ENCODE measurements around the gene ITGA1. TPM values are rescaled to one million over a fixed set of nuclear protein-coding genes. Genes with fewer than 3 reads are reported as not detected.

The ITGA1 gene
- total and polyA plus RNA-seq, 5 donors from 2014 or later = 0.37 TPM; not detected in 4

DNA sequence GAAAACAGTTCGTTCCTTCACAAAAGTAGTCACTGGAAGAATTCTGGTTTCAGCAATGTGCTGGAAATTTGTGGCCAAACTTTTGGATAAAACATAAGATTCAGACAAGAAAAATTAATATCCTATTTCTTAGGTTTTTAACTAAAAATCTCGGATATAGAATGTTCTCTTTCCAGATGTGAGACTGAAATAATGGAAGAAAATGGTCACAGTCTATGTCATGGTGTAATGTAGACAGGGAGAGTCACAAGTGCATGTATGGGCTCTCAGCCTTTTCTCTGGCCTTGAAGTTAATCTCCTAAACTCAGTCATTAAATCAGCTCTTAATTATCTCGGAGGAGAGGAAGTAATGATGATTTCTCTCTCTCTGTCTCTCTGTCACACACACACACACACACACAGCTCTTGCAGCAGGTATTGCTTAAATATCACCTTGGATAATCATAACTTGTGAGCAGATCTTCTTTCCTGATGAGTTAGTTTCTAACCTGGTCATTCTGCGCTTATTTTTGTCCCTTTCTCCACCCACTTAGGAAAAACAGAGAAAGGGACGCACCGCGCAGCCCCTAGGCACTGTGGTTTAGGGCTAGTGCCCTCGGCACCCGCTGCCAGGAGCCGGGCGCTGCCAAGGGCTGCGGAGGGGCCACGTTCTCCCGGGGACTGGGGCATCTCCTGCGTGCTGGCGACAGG, 200.8 kb downstream of the ITGA1 start:
- Mint-ChIP-seq H3K27ac (no peak overlapping the region), H3K4me3 (peak overlapping the region; percentile 7 to 78 (median 44)), H3K4me1 (peaks cover 0 to 17% (median 7%) of the 10 kb centered on the region in 4 donors), H3K9me3 (no peaks in the 10 kb centered on the region), H3K36me3 (peaks cover 3% of the 10 kb centered on the region), H3K27me3 (peaks cover 59% of the 10 kb centered on the region)
- DNase-seq = no peak
- ATAC-seq (ENCODE audit: low read depth in 2 of 2) = peak; percentile 9 to 19
- H3K27me3 ChIP-seq (ENCODE audit: control insufficient read depth, insufficient read depth, low read length) = peaks cover 45% of the 10 kb centered on the region
- H3K36me3 ChIP-seq (ENCODE audit: control insufficient read depth, insufficient read depth, low read length) = no peaks in the 10 kb centered on the region
- peaks cover 23% of the 10 kb centered on the region for H3K4me1 ChIP-seq (ENCODE audit: control insufficient read depth, insufficient read depth, low read length, poor library complexity, severe bottlenecking)
- H3K27ac ChIP-seq (ENCODE audit: insufficient read depth, low read length, poor library complexity, severe bottlenecking) = no peak overlapping the region
- peak overlapping the region; percentile 41 for H3K4me3 ChIP-seq (ENCODE audit: low read depth, low read length)
- H3K9me3 ChIP-seq (ENCODE audit: control insufficient read depth in 2 of 2, low read length in 2 of 2) = no peaks in the 10 kb centered on the region

DNA sequence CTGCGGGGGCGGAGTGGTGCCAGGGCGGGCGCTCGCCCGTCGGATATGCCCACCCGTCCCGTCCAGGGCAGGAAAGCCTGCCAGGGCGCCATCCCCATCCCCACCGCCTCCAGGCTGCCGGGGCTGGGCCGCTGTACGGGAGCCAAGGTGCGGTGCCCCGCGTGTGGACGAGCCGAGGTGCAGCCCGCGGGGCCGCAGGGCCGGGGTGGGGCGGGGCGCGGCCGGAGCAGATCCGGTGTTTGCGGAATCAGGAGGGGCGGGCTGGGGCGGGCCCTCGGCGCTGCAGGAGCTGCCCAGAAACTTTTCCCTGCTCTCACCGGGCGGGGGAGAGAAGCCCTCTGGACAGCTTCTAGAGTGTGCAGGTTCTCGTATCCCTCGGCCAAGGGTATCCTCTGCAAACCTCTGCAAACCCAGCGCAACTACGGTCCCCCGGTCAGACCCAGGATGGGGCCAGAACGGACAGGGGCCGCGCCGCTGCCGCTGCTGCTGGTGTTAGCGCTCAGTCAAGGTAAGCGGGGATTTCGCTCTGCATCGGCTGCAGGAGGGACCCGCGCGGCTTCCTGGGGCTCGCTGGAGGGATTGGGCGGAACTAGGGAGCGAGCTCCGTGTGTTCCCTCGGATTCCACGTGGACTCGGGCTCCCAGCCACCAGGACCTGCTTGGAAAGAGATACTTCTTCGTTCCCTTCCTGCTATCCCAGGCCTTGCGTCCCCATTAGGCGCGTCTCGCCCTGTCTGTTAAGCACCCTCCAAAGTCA, 201.5 kb downstream of the ITGA1 start, which contains the start of gene ITGA2:
Gene ITGA2, plus strand, starts transcription at position 328 of the 756 bp plus-strand sequence. Its CDS starts 117 bp downstream, at position 445.
- peaks cover 3% of the 10 kb centered on the region for H3K36me3 Mint-ChIP-seq
- H3K4me3 Mint-ChIP-seq = peak within 1 kb of the TSS; percentile 61 to 81 (median 77)
- peaks cover 60% of the 10 kb centered on the region for H3K27me3 Mint-ChIP-seq
- H3K27me3 ChIP-seq (ENCODE audit: control insufficient read depth, insufficient read depth, low read length) = peaks cover 45% of the 10 kb centered on the region
- H3K9me3 Mint-ChIP-seq = no peaks in the 10 kb centered on the region
- H3K4me1 Mint-ChIP-seq = peaks cover 0 to 17% (median 7%) of the 10 kb centered on the region in 4 donors
- peak within 1 kb of the TSS; percentile 41 for H3K4me3 ChIP-seq (ENCODE audit: low read depth, low read length)
- peak within 1 kb of the TSS in 1 of 3 donors; percentile 22 for H3K27ac Mint-ChIP-seq
- H3K36me3 ChIP-seq (ENCODE audit: control insufficient read depth, insufficient read depth, low read length) = no peaks in the 10 kb centered on the region
- peak; percentile 24 to 25 for ATAC-seq (ENCODE audit: low read depth in 2 of 2)
- H3K27ac ChIP-seq (ENCODE audit: insufficient read depth, low read length, poor library complexity, severe bottlenecking) = no peak within 1 kb of the TSS
- DNase-seq = no peak
- no peaks in the 10 kb centered on the region for H3K9me3 ChIP-seq (ENCODE audit: control insufficient read depth in 2 of 2, low read length in 2 of 2)
- peaks cover 23% of the 10 kb centered on the region for H3K4me1 ChIP-seq (ENCODE audit: control insufficient read depth, insufficient read depth, low read length, poor library complexity, severe bottlenecking)

DNA sequence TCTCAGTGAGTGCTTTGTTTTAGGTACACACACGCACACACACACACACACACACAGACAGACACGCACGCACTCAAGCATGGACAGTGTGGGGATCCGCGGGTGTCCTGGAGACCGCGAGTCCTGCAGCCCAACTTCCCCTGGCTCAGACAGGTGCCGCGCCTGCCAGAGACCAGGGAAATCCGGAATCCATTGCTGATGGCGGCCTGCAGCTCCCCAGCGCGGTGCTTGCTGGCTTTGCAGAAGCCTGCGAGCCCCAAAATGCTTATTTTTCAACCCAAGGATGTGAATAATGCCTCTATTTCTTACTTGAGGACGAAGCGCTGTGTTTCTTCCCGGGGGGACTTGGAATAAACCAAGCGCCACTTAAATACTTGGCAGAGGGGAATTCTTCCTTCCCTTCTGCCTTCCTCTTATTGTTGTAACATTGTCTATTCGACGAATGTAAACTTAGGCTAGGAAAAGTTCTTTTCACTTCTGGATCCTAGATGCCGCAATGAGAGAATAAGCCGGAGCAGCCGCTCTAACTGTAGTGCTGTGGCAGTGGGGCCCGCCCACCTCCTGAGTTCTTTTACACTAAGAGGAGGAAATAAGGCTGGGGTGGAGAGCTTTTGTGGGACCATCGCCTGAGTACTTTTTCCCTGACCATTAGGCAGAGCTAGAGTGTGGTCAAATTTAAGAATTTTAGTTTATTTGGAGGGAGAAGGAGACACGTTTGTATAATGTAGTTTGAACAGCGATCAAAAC, 202.2 kb downstream of the ITGA1 start:
- peak overlapping the region; percentile 39 for H3K4me3 ChIP-seq (ENCODE audit: low read depth, low read length)
- no peak overlapping the region for H3K27ac ChIP-seq (ENCODE audit: insufficient read depth, low read length, poor library complexity, severe bottlenecking)
- peaks cover 3% of the 10 kb centered on the region for H3K36me3 Mint-ChIP-seq
- peak overlapping the region in 1 of 3 donors; percentile 22 for H3K27ac Mint-ChIP-seq
- H3K4me3 Mint-ChIP-seq = peak overlapping the region; percentile 61 to 81 (median 70)
- H3K27me3 Mint-ChIP-seq = peaks cover 60% of the 10 kb centered on the region
- peaks cover 0 to 17% (median 7%) of the 10 kb centered on the region in 4 donors for H3K4me1 Mint-ChIP-seq
- peaks cover 23% of the 10 kb centered on the region for H3K4me1 ChIP-seq (ENCODE audit: control insufficient read depth, insufficient read depth, low read length, poor library complexity, severe bottlenecking)
- ATAC-seq (ENCODE audit: low read depth in 2 of 2) (peak in 1 of 2 donors; percentile 31), DNase-seq (peak in 1 of 3 donors; percentile 33)
- no peaks in the 10 kb centered on the region for H3K9me3 Mint-ChIP-seq
- H3K36me3 ChIP-seq (ENCODE audit: control insufficient read depth, insufficient read depth, low read length) = no peaks in the 10 kb centered on the region
- H3K27me3 ChIP-seq (ENCODE audit: control insufficient read depth, insufficient read depth, low read length) = peaks cover 43% of the 10 kb centered on the region
- no peaks in the 10 kb centered on the region for H3K9me3 ChIP-seq (ENCODE audit: control insufficient read depth in 2 of 2, low read length in 2 of 2)

DNA sequence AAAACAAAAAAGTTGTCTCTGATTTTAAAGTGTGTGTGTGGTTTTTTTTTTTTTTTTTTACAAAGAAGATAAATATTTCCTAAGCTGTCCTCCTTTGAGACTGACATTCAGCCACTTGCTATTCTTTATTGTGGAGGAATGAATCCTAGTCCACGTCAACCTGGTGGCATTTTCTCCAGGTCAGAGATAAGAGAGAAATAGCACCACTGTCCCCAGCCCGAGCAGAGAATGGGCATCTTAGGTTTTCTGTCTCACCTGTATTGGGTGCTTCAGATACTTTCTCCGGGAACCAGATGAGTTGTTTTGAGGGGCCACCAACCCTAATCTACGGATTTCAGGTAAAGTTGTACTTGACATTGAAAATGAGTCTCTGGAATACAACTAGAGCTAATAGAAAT, 202.8 kb downstream of the ITGA1 start:
- H3K27ac Mint-ChIP-seq = no peak overlapping the region
- Histone ChIP-seq H3K9me3 (ENCODE audit: control insufficient read depth in 2 of 2, low read length in 2 of 2) (no peaks in the 10 kb centered on the region), H3K4me3 (ENCODE audit: low read depth, low read length) (no peak overlapping the region), H3K27me3 (ENCODE audit: control insufficient read depth, insufficient read depth, low read length) (peaks cover 38% of the 10 kb centered on the region), H3K4me1 (ENCODE audit: control insufficient read depth, insufficient read depth, low read length, poor library complexity, severe bottlenecking) (peaks cover 23% of the 10 kb centered on the region), H3K36me3 (ENCODE audit: control insufficient read depth, insufficient read depth, low read length) (no peaks in the 10 kb centered on the region), H3K27ac (ENCODE audit: insufficient read depth, low read length, poor library complexity, severe bottlenecking) (no peak overlapping the region)
- ATAC-seq (ENCODE audit: low read depth in 2 of 2) (no peak), DNase-seq (no peak)
- H3K4me3 Mint-ChIP-seq = peak overlapping the region in 3 of 4 donors; percentile 10 to 61 (median 22)
- H3K9me3 Mint-ChIP-seq = no peaks in the 10 kb centered on the region
- H3K36me3 Mint-ChIP-seq = peaks cover 3% of the 10 kb centered on the region
- peaks cover 0 to 17% (median 7%) of the 10 kb centered on the region in 4 donors for H3K4me1 Mint-ChIP-seq
- H3K27me3 Mint-ChIP-seq = peaks cover 60% of the 10 kb centered on the region

DNA sequence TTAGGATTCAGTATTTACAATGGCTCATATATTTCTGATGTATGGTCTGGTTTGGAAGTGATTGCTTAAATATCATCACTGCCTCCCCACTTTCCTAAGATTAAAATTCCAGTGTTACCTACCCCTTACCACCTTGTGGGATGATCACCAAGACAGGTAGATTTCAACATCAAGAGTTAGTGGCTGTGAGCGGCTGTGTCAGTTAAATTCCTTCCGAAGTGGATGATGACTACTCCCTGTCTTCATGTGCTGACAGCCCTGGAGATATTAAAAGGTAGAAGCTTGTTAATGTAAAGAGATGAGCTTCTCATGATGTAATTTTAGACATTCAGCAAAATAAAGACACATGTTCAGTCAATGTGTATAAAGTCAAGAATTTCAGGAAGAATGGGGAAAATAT, 205.7 kb downstream of the ITGA1 start:
- H3K36me3 Mint-ChIP-seq = peaks cover 3% of the 10 kb centered on the region
- Histone ChIP-seq H3K27ac (ENCODE audit: insufficient read depth, low read length, poor library complexity, severe bottlenecking) (no peak overlapping the region), H3K27me3 (ENCODE audit: control insufficient read depth, insufficient read depth, low read length) (peaks cover 26% of the 10 kb centered on the region), H3K9me3 (ENCODE audit: control insufficient read depth in 2 of 2, low read length in 2 of 2) (no peaks in the 10 kb centered on the region), H3K4me1 (ENCODE audit: control insufficient read depth, insufficient read depth, low read length, poor library complexity, severe bottlenecking) (peaks cover 20% of the 10 kb centered on the region), H3K36me3 (ENCODE audit: control insufficient read depth, insufficient read depth, low read length) (no peaks in the 10 kb centered on the region), H3K4me3 (ENCODE audit: low read depth, low read length) (no peak overlapping the region)
- peaks cover 32% of the 10 kb centered on the region for H3K27me3 Mint-ChIP-seq
- no peaks in the 10 kb centered on the region for H3K9me3 Mint-ChIP-seq
- ATAC-seq (ENCODE audit: low read depth in 2 of 2) (no peak), DNase-seq (no peak)
- peaks cover 0 to 10% (median 3%) of the 10 kb centered on the region in 4 donors for H3K4me1 Mint-ChIP-seq
- H3K4me3 Mint-ChIP-seq = peak overlapping the region in 1 of 4 donors; percentile 1
- no peak overlapping the region for H3K27ac Mint-ChIP-seq

DNA sequence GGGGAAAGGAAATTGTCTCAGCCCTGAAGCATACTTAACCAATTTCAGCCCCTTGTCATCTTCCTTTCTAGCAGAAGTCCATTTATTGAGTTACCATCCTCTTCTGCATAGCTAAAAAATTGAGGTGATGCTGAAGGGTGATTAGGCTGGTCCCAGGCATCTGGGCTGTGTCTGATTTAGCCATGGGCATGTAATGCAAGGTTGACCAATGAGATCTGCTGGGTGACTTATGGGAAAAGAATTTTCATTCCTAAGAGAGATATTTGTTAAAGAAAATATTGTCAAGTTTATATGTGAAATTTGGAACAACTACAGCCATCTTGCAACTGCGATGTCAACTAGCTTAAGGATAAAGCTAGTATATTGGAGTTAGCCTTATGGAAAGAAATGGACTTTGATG, 206.6 kb downstream of the ITGA1 start:
- Histone ChIP-seq H3K4me1 (ENCODE audit: control insufficient read depth, insufficient read depth, low read length, poor library complexity, severe bottlenecking) (peaks cover 11% of the 10 kb centered on the region), H3K27ac (ENCODE audit: insufficient read depth, low read length, poor library complexity, severe bottlenecking) (no peak overlapping the region), H3K4me3 (ENCODE audit: low read depth, low read length) (no peak overlapping the region), H3K27me3 (ENCODE audit: control insufficient read depth, insufficient read depth, low read length) (peaks cover 25% of the 10 kb centered on the region), H3K36me3 (ENCODE audit: control insufficient read depth, insufficient read depth, low read length) (no peaks in the 10 kb centered on the region), H3K9me3 (ENCODE audit: control insufficient read depth in 2 of 2, low read length in 2 of 2) (no peaks in the 10 kb centered on the region)
- H3K4me1 Mint-ChIP-seq = peaks cover 0 to 6% (median 0%) of the 10 kb centered on the region in 4 donors
- no peak overlapping the region for H3K27ac Mint-ChIP-seq
- DNase-seq (no peak), ATAC-seq (ENCODE audit: low read depth in 2 of 2) (no peak)
- H3K27me3 Mint-ChIP-seq = peaks cover 28% of the 10 kb centered on the region
- H3K9me3 Mint-ChIP-seq = no peaks in the 10 kb centered on the region
- peaks cover 3% of the 10 kb centered on the region for H3K36me3 Mint-ChIP-seq
- H3K4me3 Mint-ChIP-seq = no peak overlapping the region

DNA sequence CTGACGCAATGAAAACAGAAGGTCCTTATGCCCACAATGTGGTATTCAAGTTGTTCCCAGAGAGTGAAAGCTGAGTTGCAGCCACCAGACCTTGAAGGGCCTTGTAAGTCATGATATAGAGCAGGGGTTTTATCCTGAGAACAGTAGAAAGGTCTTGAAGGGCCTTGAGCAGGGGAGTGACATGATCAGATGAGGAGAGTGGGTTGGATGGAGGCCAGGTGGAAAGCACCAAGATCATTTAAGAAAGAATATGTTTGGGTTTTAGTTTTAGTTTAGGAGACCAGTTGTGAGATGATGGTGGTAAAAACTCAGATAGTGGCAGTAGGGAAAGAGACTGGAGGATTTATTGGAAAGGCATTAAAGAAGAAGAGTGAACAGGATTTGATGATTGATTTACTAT, 207.4 kb downstream of the ITGA1 start:
- ATAC-seq (ENCODE audit: low read depth in 2 of 2) (no peak), DNase-seq (no peak)
- Histone ChIP-seq H3K27ac (ENCODE audit: insufficient read depth, low read length, poor library complexity, severe bottlenecking) (no peak overlapping the region), H3K9me3 (ENCODE audit: control insufficient read depth in 2 of 2, low read length in 2 of 2) (no peaks in the 10 kb centered on the region), H3K4me1 (ENCODE audit: control insufficient read depth, insufficient read depth, low read length, poor library complexity, severe bottlenecking) (peaks cover 2% of the 10 kb centered on the region), H3K27me3 (ENCODE audit: control insufficient read depth, insufficient read depth, low read length) (peaks cover 20% of the 10 kb centered on the region), H3K36me3 (ENCODE audit: control insufficient read depth, insufficient read depth, low read length) (no peaks in the 10 kb centered on the region), H3K4me3 (ENCODE audit: low read depth, low read length) (no peak overlapping the region)
- Mint-ChIP-seq H3K9me3 (no peaks in the 10 kb centered on the region), H3K4me1 (peaks cover 0 to 2% (median 0%) of the 10 kb centered on the region in 4 donors), H3K27me3 (peaks cover 25% of the 10 kb centered on the region), H3K4me3 (no peak overlapping the region), H3K27ac (no peak overlapping the region), H3K36me3 (peaks cover 3% of the 10 kb centered on the region)
